ENCODE measurements around the gene COL18A1. TPM values are rescaled to one million over a fixed set of nuclear protein-coding genes. Genes with fewer than 3 reads are reported as not detected.
A peak's percentile ranks its signal among the peaks of the same experiment; 100 is the strongest.
"Not testable (repeated sequence)": the region's sequence is repeated elsewhere in the genome, so short reads cannot be mapped to it uniquely, and the experiment has no call there.

The COL18A1 gene
- total RNA-seq, 1 experiment from 2014 or later: 77.0 TPM

DNA sequence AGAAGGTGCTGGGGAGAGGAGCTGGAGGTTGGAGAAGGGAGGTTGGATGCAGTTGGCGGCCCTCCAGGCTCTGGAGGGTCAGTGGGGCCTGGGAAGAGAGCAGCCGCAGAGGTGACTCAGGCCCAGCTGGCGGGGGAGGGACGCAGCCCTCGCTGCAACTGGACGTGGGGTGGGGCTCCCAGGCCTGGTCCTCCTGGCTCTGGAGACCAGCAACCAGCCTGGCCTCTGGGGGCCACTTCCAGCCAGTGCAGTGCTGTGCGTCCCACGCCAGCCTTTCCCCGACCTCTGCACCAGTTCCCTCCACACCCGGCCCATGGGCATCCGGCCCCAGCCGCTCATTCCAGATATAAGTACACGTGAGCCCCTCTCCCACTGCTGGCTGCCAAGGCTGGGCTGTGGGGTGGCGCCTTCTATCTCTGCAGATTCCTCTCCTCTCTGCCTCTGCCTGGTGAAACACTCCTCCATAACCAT lies 38.0 kb upstream of the COL18A1 start:
- H3K27me3 ChIP-seq (ENCODE audit: low read length): no peaks in the 10 kb centered on the region
- TF ChIP-seq, protein P1, sequence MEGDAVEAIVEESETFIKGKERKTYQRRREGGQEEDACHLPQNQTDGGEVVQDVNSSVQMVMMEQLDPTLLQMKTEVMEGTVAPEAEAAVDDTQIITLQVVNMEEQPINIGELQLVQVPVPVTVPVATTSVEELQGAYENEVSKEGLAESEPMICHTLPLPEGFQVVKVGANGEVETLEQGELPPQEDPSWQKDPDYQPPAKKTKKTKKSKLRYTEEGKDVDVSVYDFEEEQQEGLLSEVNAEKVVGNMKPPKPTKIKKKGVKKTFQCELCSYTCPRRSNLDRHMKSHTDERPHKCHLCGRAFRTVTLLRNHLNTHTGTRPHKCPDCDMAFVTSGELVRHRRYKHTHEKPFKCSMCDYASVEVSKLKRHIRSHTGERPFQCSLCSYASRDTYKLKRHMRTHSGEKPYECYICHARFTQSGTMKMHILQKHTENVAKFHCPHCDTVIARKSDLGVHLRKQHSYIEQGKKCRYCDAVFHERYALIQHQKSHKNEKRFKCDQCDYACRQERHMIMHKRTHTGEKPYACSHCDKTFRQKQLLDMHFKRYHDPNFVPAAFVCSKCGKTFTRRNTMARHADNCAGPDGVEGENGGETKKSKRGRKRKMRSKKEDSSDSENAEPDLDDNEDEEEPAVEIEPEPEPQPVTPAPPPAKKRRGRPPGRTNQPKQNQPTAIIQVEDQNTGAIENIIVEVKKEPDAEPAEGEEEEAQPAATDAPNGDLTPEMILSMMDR (conservative IDR thresholded peaks at IDR 0.05; ENCODE audit: low read depth, low read length): no peak; the same call in 1 of the 2 replicates
- TF ChIP-seq EZH2 (IDR thresholded peaks at IDR 0.05; ENCODE audit: low read length, unreplicated experiment) (no peak), EZH2phosphoT487 (IDR thresholded peaks at IDR 0.05; ENCODE audit: borderline replicate concordance, low read length) (no peak)
- CTCF ChIA-PET: no interaction called here
- H3K27ac ChIP-seq (ENCODE audit: low read length): peak overlapping the region; percentile 98
- no TSS peak for BruUV-seq (replicated peaks)
- no peaks in the 10 kb centered on the region for H3K9me3 ChIP-seq (ENCODE audit: low read length)
- ATAC-seq (peak; percentile 70), DNase-seq (peak; percentile 90)
- peak overlapping the region; percentile 82 for H3K9ac ChIP-seq (ENCODE audit: low read length)
- H4K20me1 ChIP-seq (ENCODE audit: low read length): no peaks in the 10 kb centered on the region
- H2AFZ ChIP-seq (ENCODE audit: low read length): no peak overlapping the region; the same call in 1 of the 2 replicates
- POLR2A ChIA-PET (ENCODE audit: unreplicated experiment): no interaction called here
- no peaks in the 10 kb centered on the region for H3K36me3 ChIP-seq (ENCODE audit: low read depth, low read length)
- peak overlapping the region; percentile 47 for H3K4me2 ChIP-seq (ENCODE audit: low read length)
- H3K79me2 ChIP-seq (ENCODE audit: low read length): no peaks in the 10 kb centered on the region
- peaks cover 46% of the 10 kb centered on the region for H3K4me1 ChIP-seq (ENCODE audit: insufficient read depth, low read length)
- H3K9me2 ChIP-seq (replicated peaks; ENCODE audit: low read length): no peaks in the 10 kb centered on the region
- no peaks in the 10 kb centered on the region for H3F3A ChIP-seq (ENCODE audit: low read length, unreplicated experiment)
- intact Hi-C loops (cut with micrococcal nuclease): no loop called here
- H3K4me3 ChIP-seq (ENCODE audit: low read length): no peak overlapping the region

DNA sequence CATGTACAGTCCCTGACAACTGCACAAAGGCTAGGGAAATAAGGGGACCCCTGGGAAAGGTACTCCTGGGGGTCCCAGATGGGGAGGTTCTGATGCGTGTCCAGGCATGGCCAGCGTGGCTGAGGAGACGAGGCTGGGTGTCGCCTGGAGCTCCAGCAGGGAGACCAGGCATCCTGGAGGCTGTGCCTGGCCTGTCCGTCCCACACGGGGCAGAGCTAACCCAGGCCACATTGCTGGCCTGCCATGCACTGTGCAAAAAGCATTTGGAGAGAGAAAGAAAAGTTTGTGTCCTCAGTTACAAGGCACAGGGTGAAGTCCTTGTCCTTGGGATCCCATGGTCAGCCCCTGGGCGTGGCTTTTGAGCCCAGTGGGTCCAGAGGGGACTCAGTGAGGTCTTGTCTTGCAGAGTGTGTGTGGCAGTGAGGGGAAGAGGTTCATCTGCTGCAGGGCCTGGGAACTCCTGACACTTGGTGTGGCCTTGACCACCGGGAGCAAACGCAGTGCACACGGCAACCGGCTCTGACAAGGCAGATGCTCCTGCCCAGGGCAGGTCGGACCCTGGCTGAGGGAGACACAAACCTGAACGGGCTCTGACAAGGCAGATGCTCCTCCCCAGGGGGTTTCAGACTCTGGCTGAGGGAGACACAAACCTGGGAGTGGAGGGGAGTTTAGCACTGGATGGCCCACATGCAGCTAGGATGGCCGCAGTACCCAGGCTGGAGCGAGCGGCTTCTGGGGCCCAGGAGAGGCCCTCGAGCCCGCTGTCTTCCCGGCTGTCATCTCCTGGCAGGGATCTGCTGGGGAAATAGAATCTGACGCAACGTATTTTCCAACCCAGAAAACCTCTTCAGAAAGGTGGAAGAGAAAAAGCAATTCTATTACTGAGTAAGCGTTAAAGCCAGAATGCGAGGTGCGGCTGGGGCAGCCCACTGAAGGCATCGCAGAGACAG lies 37.3 kb upstream of the COL18A1 start:
- POLR2A ChIA-PET (ENCODE audit: unreplicated experiment): no interaction called here
- no TSS peak for BruUV-seq (replicated peaks)

DNA sequence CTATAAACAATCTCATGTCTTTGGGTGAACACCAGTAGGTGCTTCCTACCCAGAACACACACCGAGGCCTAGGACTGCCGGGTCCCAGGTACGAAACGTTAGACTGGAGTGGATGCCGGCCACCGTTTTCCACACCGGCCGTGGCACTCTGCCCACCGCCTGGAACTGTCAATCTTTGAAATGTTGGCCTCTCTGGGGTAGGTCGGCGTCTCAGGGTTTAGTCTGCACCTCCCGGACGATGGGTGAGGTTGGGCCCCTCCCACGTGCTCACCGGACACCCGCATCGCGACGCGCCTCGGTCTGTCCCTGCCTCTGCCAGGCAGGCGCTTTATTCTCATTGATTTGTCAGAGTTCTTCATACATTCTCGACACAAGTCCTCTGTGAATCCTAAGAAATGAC lies 35.9 kb upstream of the COL18A1 start:
- peaks cover 49% of the 10 kb centered on the region for H3K4me1 ChIP-seq (ENCODE audit: insufficient read depth, low read length)
- H3K27ac ChIP-seq (ENCODE audit: low read length); POLR2A ChIA-PET (ENCODE audit: unreplicated experiment); H3K9ac ChIP-seq (ENCODE audit: low read length); H3F3A ChIP-seq (ENCODE audit: low read length, unreplicated experiment); H3K9me3 ChIP-seq (ENCODE audit: low read length); BruUV-seq (replicated peaks); H3K36me3 ChIP-seq (ENCODE audit: low read depth, low read length); H3K79me2 ChIP-seq (ENCODE audit: low read length); H3K27me3 ChIP-seq (ENCODE audit: low read length); H3K4me2 ChIP-seq (ENCODE audit: low read length); H4K20me1 ChIP-seq (ENCODE audit: low read length); H3K9me2 ChIP-seq (replicated peaks; ENCODE audit: low read length); intact Hi-C loops (cut with micrococcal nuclease); H2AFZ ChIP-seq (ENCODE audit: low read length); CTCF ChIA-PET; H3K4me3 ChIP-seq (ENCODE audit: low read length); ATAC-seq; DNase-seq: not testable (repeated sequence)

More for the DNA sequence above, 37.3 kb upstream of the COL18A1 start:
- Histone ChIP-seq H3K27ac (ENCODE audit: low read length) (peak overlapping the region; percentile 98), H3K79me2 (ENCODE audit: low read length) (no peaks in the 10 kb centered on the region), H4K20me1 (ENCODE audit: low read length) (no peaks in the 10 kb centered on the region), H3K4me1 (ENCODE audit: insufficient read depth, low read length) (peaks cover 49% of the 10 kb centered on the region), H3K9me2 (replicated peaks; ENCODE audit: low read length) (no peaks in the 10 kb centered on the region), H2AFZ (ENCODE audit: low read length) (no peak overlapping the region; the same call in 1 of the 2 replicates), H3K27me3 (ENCODE audit: low read length) (no peaks in the 10 kb centered on the region), H3K4me3 (ENCODE audit: low read length) (no peak overlapping the region), H3K9ac (ENCODE audit: low read length) (peak overlapping the region; percentile 82), H3K4me2 (ENCODE audit: low read length) (peak overlapping the region; percentile 47), H3K36me3 (ENCODE audit: low read depth, low read length) (no peaks in the 10 kb centered on the region), H3K9me3 (ENCODE audit: low read length) (no peaks in the 10 kb centered on the region), H3F3A (ENCODE audit: low read length, unreplicated experiment) (no peaks in the 10 kb centered on the region)
- DNase-seq (no peak), ATAC-seq (peak; percentile 12)
- TF ChIP-seq EZH2 (IDR thresholded peaks at IDR 0.05; ENCODE audit: low read length, unreplicated experiment): no peak
- no peak for TF ChIP-seq EZH2phosphoT487 (IDR thresholded peaks at IDR 0.05; ENCODE audit: borderline replicate concordance, low read length)
- TF ChIP-seq, protein P1 (conservative IDR thresholded peaks at IDR 0.05; ENCODE audit: low read depth, low read length): no peak
- CTCF ChIA-PET: no interaction called here
- intact Hi-C loops (cut with micrococcal nuclease): no loop called here
